WTC11 (cell line): ENCODE results near the gene MAP7D1. TPM values are rescaled to one million over a fixed set of nuclear protein-coding genes. Genes with fewer than 3 reads are reported as not detected.
"Not testable (repeated sequence)": the region's sequence is repeated elsewhere in the genome, so short reads cannot be mapped to it uniquely, and the experiment has no call there.

Experiments used
- ATAC-seq: fragments of 200-7000 bp; cut with Tn5 transposase; 2 replicates; pipeline ENCODE4 v1.10.0; 2021; ENCODE audit warnings: mild to moderate bottlenecking, moderate library complexity
- CTCF ChIA-PET: fragments of 300-600 bp; sonication (Branson Sonifier 250); formaldehyde crosslinking; loops from one replicate; lab custom pipeline; 2021; ENCODE audit warnings: antibody characterized with exemption; lab: Charles Lee
- POLR2A ChIA-PET: fragments of 350-600 bp; sonication (Branson Sonifier 250); formaldehyde crosslinking; loops from one replicate; lab custom pipeline; 2021; ENCODE audit warnings: antibody characterized with exemption; lab: Charles Lee
- DNase-seq: peaks from one replicate; pipeline ENCODE4 v3.0.0; 2021; ENCODE audit warnings: low spot score
- H3K27ac Mint-ChIP-seq: 2 replicates; pipeline ENCODE4 v1.8.0; 2021; ENCODE audit warnings: mixed read lengths
- H3K27me3 Mint-ChIP-seq: 2 replicates; pipeline ENCODE4 v1.8.0; 2021; ENCODE audit warnings: low read depth, mild to moderate bottlenecking, moderate library complexity, mixed read lengths
- H3K36me3 Mint-ChIP-seq: 2 replicates; pipeline ENCODE4 v1.8.0; 2021; ENCODE audit warnings: mixed read lengths
- H3K4me1 Mint-ChIP-seq: 2 replicates; pipeline ENCODE4 v1.8.0; 2022; ENCODE audit warnings: mixed read lengths
- H3K4me3 Mint-ChIP-seq: 2 replicates; pipeline ENCODE4 v1.8.0; 2021; ENCODE audit warnings: mild to moderate bottlenecking, moderate library complexity, mixed read lengths
- H3K9me3 Mint-ChIP-seq: 2 replicates; pipeline ENCODE4 v1.8.0; 2021; ENCODE audit warnings: mixed read lengths
- ATF6 ChIP-seq: sonication (generic); formaldehyde crosslinking; IDR thresholded peaks from 2 replicates; pipeline ENCODE4 v1.8.1; 2023; ENCODE audit warnings: mild to moderate bottlenecking, missing genetic modification reagents
- ELF4 ChIP-seq: sonication (generic); formaldehyde crosslinking; IDR thresholded peaks from 2 replicates; pipeline ENCODE4 v1.8.1; 2022; ENCODE audit warnings: low read depth, mild to moderate bottlenecking, moderate library complexity, missing genetic modification reagents
- ERG ChIP-seq: fragments of 250-450 bp; sonication (Bioruptor Pico); IDR thresholded peaks from 2 replicates; pipeline ENCODE4 v1.8.0; 2021; ENCODE audit warnings: mild to moderate bottlenecking
- FOXJ3 ChIP-seq: sonication (generic); formaldehyde crosslinking; IDR thresholded peaks from 2 replicates; pipeline ENCODE4 v1.9.0; 2021; ENCODE audit warnings: missing genetic modification reagents, mild to moderate bottlenecking, borderline replicate concordance
- GRHL2 ChIP-seq: fragments of 250-450 bp; sonication (Bioruptor Pico); IDR thresholded peaks from 2 replicates; pipeline ENCODE4 v1.8.0; 2022; ENCODE audit warnings: mild to moderate bottlenecking, moderate library complexity; ENCODE audit not compliant: insufficient replicate concordance, severe bottlenecking
- GTF2I ChIP-seq: fragments of 250-450 bp; sonication (Bioruptor Pico); conservative IDR thresholded peaks from 2 replicates; pipeline ENCODE4 v1.4.0; 2021; ENCODE audit warnings: mild to moderate bottlenecking
- KAT7 ChIP-seq: sonication (generic); formaldehyde crosslinking; IDR thresholded peaks from 2 replicates; pipeline ENCODE4 v1.8.1; 2023; ENCODE audit warnings: missing genetic modification reagents, mild to moderate bottlenecking, borderline replicate concordance
- MXD4 ChIP-seq: fragments of 250-450 bp; sonication (Bioruptor Pico); IDR thresholded peaks from 2 replicates; pipeline ENCODE4 v1.8.0; 2021; ENCODE audit warnings: mild to moderate bottlenecking, moderate library complexity, borderline replicate concordance
- NR1H2 ChIP-seq: sonication (generic); formaldehyde crosslinking; IDR thresholded peaks from 2 replicates; pipeline ENCODE4 v1.9.0; 2021; ENCODE audit warnings: mild to moderate bottlenecking, moderate library complexity, missing genetic modification reagents
- PRRX2 ChIP-seq: fragments of 250-450 bp; sonication (Bioruptor Pico); IDR thresholded peaks from 2 replicates; pipeline ENCODE4 v1.8.0; 2021; ENCODE audit warnings: mild to moderate bottlenecking
- TEAD1 ChIP-seq: sonication (generic); formaldehyde crosslinking; IDR thresholded peaks from 2 replicates; pipeline ENCODE4 v1.8.0; 2022; ENCODE audit warnings: mild to moderate bottlenecking, missing genetic modification reagents
- USF2 ChIP-seq: sonication (generic); formaldehyde crosslinking; IDR thresholded peaks from 2 replicates; pipeline ENCODE4 v1.8.1; 2023; ENCODE audit warnings: mild to moderate bottlenecking, missing genetic modification reagents, moderate library complexity
- ZNF121 ChIP-seq: sonication (generic); formaldehyde crosslinking; IDR thresholded peaks from 2 replicates; pipeline ENCODE4 v1.8.0; 2023; ENCODE audit warnings: missing genetic modification reagents
- ZNF219 ChIP-seq: sonication (generic); formaldehyde crosslinking; IDR thresholded peaks from 2 replicates; pipeline ENCODE4 v1.8.0; 2023; ENCODE audit warnings: missing genetic modification reagents, mild to moderate bottlenecking, borderline replicate concordance
- ZNF263 ChIP-seq: sonication (generic); formaldehyde crosslinking; IDR thresholded peaks from 2 replicates; pipeline ENCODE4 v1.8.1; 2022; ENCODE audit warnings: low read depth, mild to moderate bottlenecking, moderate library complexity, missing genetic modification reagents
- ZNF416 ChIP-seq: fragments of 250-450 bp; sonication (Bioruptor Pico); IDR thresholded peaks from 2 replicates; pipeline ENCODE4 v1.9.0; 2021; ENCODE audit warnings: mild to moderate bottlenecking, inconsistent platforms
- ZNF671 ChIP-seq: fragments of 250-450 bp; sonication (Bioruptor Pico); IDR thresholded peaks from 2 replicates; pipeline ENCODE4 v1.8.0; 2021; ENCODE audit warnings: mild to moderate bottlenecking
- total RNA-seq: library from RNA; stranded (reverse); gene quantifications from 3 replicates; pipeline ENCODE4 v1.2.3, GENCODE V29; 2021
- TF ChIP-seq, protein P1 (sequence below): sonication (generic); formaldehyde crosslinking; IDR thresholded peaks from 2 replicates; pipeline ENCODE4 v1.8.0; 2022; ENCODE audit warnings: mild to moderate bottlenecking, missing genetic modification reagents
- TF ChIP-seq, protein P2 (sequence below): sonication (generic); formaldehyde crosslinking; IDR thresholded peaks from 2 replicates; pipeline ENCODE4 v1.8.0; 2022; ENCODE audit warnings: mild to moderate bottlenecking, missing genetic modification reagents

Gene MAP7D1
- total RNA-seq, 1 experiment from 2014 or later, result 88.7 TPM

- no peak for TF ChIP-seq USF2 (CRISPR knock-in tag)
- TF ChIP-seq, protein P1, sequence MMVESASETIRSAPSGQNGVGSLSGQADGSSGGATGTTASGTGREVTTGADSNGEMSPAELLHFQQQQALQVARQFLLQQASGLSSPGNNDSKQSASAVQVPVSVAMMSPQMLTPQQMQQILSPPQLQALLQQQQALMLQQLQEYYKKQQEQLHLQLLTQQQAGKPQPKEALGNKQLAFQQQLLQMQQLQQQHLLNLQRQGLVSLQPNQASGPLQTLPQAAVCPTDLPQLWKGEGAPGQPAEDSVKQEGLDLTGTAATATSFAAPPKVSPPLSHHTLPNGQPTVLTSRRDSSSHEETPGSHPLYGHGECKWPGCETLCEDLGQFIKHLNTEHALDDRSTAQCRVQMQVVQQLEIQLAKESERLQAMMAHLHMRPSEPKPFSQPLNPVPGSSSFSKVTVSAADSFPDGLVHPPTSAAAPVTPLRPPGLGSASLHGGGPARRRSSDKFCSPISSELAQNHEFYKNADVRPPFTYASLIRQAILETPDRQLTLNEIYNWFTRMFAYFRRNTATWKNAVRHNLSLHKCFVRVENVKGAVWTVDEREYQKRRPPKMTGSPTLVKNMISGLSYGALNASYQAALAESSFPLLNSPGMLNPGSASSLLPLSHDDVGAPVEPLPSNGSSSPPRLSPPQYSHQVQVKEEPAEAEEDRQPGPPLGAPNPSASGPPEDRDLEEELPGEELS (CRISPR knock-in tag), result no peak
Observed at GRCh38 chr1:36187800-36188593, 32.0 kb downstream of the MAP7D1 start (continued).

- not testable (repeated sequence) for ATAC-seq, H3K9me3 Mint-ChIP-seq, H3K4me1 Mint-ChIP-seq, H3K27me3 Mint-ChIP-seq, H3K4me3 Mint-ChIP-seq, DNase-seq, H3K27ac Mint-ChIP-seq, H3K36me3 Mint-ChIP-seq
- ChIA-PET CTCF (interaction anchor here (1.2 to 2.0 kb wide), 4 partner anchors 9 to 89 kb away, joined by 3 to 20 read pairs (median 10); partner anchors contain the start of gene TRAPPC3), POLR2A (interaction anchor here (0.6 kb wide), 1 partner anchor 52 kb away, joined by 9 read pairs; no protein-coding TSS in a partner anchor)
Observed at GRCh38 chr1:36196805-36197204, 40.8 kb downstream of the MAP7D1 start.

DNA sequence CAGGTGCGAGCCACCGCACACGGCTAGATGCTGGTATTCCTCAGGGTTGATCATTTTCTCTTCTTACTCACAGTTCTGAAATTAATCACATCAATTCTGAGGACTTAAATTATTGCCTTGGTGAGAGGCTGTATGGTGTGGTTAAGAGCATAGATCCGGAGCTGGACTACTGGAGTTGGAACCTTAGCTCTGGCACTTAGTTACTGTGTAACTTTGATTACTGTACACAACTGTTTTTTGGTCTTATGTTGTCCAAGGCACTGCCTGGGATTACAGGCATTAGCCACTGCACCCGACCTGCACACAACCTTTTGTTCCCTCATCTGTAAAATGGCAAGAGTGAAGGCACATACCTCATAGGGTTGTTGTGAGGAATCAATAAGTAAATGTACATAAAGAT, 42.7 kb downstream of the MAP7D1 start:
- Mint-ChIP-seq H3K4me3 (no peak overlapping the region), H3K4me1 (peaks cover 4% of the 10 kb centered on the region), H3K9me3 (no peaks in the 10 kb centered on the region), H3K27ac (no peak overlapping the region), H3K27me3 (no peaks in the 10 kb centered on the region; the same call in 1 of the 2 replicates), H3K36me3 (no peaks in the 10 kb centered on the region)
- ChIA-PET POLR2A (no interaction called here), CTCF (interaction anchor here (1.9 kb wide), 1 partner anchor 11 kb away, joined by 20 read pairs; no protein-coding TSS in a partner anchor)
- DNase-seq (no peak), ATAC-seq (no peak)
- TF ChIP-seq PRRX2 (CRISPR knock-in tag) (no peak), ZNF416 (CRISPR knock-in tag) (no peak), ELF4 (CRISPR knock-in tag) (no peak)
- TF ChIP-seq, protein P2, sequence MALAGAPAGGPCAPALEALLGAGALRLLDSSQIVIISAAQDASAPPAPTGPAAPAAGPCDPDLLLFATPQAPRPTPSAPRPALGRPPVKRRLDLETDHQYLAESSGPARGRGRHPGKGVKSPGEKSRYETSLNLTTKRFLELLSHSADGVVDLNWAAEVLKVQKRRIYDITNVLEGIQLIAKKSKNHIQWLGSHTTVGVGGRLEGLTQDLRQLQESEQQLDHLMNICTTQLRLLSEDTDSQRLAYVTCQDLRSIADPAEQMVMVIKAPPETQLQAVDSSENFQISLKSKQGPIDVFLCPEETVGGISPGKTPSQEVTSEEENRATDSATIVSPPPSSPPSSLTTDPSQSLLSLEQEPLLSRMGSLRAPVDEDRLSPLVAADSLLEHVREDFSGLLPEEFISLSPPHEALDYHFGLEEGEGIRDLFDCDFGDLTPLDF (CRISPR knock-in tag), result no peak

- Mint-ChIP-seq H3K27ac (0 out of 2 replicates have a peak overlapping the region, but pooled peaks have one; percentile 1), H3K4me3 (no peak overlapping the region), H3K4me1 (peaks cover 8% of the 10 kb centered on the region), H3K9me3 (no peaks in the 10 kb centered on the region), H3K27me3 (no peaks in the 10 kb centered on the region; the same call in 1 of the 2 replicates), H3K36me3 (no peaks in the 10 kb centered on the region)
- POLR2A ChIA-PET, result interaction anchor here (0.6 kb wide), 1 partner anchor 11 kb away, joined by 3 read pairs; no protein-coding TSS in a partner anchor
- DNase-seq, result no peak
- no peak for ATAC-seq
- CTCF ChIA-PET, result interaction anchor here (1.0 to 1.9 kb wide), 4 partner anchors 12 to 103 kb away, joined by 3 to 9 read pairs (median 6); partner anchors contain the start of gene THRAP3
- TF ChIP-seq MXD4 (CRISPR knock-in tag) (no peak), KAT7 (CRISPR knock-in tag) (no peak), FOXJ3 (CRISPR knock-in tag) (no peak), ATF6 (CRISPR knock-in tag) (no peak), ZNF121 (CRISPR knock-in tag) (no peak), GTF2I (CRISPR knock-in tag) (no peak), ZNF219 (CRISPR knock-in tag) (no peak), ERG (no peak), NR1H2 (no peak), TEAD1 (CRISPR knock-in tag) (no peak), GRHL2 (CRISPR knock-in tag) (no peak), ZNF671 (CRISPR knock-in tag) (no peak), ZNF263 (no peak)
Observed at GRCh38 chr1:36199934-36200741, 44.2 kb downstream of the MAP7D1 start.
